ENCODE measurements around the gene TBC1D5.

Gene TBC1D5

DNA sequence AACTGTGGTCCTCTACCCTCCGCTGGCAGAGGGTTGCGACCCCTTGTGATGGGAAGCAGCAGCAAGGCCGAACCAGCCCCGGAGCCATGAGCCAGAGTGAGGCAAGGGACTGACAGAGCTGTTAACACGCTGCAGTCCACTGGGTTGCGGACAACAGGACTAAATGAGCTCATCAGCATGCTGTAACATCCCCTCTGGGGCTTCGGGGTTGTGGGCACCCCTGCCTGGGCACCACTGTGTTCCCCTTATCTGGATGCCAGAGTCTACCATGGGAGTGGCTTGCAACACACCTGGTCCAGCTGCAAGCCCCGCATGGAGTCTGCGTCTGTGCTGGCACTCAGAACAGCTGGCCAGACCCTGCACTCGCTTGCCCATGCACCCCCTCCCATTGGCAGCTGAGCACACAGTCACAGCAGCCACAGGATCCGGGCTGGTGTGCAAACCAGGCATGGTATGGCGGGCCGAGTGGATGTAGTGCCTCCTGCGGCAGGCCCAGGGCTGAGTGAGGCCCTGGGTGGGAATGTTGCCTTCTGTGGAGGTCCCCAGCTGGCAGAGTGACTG, 453.5 kb downstream of the TBC1D5 start:
- H3K36me3 Mint-ChIP-seq: peaks cover 33% of the 10 kb centered on the region
- no peaks in the 10 kb centered on the region for H3K9me3 Mint-ChIP-seq
- no peaks in the 10 kb centered on the region for H3K27me3 Mint-ChIP-seq
- no peak overlapping the region for H3K27ac Mint-ChIP-seq
- no peak for ATAC-seq
- H3K4me3 Mint-ChIP-seq: no peak overlapping the region
- no peaks in the 10 kb centered on the region for H3K4me1 Mint-ChIP-seq

DNA sequence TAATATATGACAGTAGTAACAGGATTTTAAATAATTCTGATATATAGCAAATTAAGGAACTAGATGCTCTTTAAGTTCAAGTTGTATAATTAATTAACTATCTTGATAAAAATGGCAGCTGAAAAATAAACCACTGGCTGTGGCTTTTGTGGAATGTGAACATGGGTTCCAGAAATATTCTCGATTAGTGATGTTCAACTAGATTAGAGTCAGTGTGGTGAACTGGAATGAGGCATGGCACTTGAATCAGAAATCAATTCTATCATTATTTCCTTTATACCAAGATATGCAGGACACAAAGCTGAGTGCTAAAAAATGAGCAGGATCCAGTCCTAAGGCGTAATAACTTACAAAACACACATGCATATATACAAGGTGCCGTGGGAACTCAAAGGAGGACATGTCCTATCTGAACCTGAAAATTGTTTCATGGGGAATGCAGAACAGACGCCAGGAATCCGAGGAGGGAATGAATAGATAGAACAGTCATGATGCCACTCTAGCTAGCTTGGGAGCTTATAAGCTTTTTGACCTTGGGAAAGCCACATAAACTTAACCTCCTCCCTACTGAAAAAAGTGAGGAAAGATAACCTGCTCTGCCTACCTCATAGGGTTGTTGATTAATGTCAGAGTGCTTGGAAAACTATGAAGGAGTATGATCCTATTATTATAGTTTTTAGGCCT, 455.3 kb downstream of the TBC1D5 start:
- Mint-ChIP-seq H3K27me3 (no peaks in the 10 kb centered on the region), H3K27ac (no peak overlapping the region), H3K4me1 (no peaks in the 10 kb centered on the region), H3K36me3 (peaks cover 42% of the 10 kb centered on the region), H3K4me3 (no peak overlapping the region), H3K9me3 (no peaks in the 10 kb centered on the region)
- ATAC-seq: no peak

DNA sequence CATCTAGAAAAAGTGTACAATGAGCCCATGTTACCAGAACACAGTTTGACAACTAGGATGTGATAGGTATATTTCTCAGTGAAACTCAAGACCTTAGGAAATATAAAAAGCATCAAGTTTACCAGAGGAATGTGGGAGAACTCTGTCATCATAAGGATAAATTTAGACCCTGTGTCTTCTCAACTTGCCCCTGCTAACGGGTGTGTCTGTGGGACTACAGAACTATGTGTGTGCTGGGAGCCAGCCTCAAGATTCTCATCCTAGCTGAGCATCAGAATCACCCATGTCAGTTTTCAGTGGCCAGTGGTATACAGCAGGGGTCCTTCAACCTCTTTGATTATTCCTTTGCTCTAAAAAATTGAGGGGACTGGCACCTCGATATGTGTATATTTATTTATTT, 464.4 kb downstream of the TBC1D5 start:
- Mint-ChIP-seq H3K4me1 (peaks cover 5% of the 10 kb centered on the region), H3K27me3 (no peaks in the 10 kb centered on the region)
- no peak for ATAC-seq

DNA sequence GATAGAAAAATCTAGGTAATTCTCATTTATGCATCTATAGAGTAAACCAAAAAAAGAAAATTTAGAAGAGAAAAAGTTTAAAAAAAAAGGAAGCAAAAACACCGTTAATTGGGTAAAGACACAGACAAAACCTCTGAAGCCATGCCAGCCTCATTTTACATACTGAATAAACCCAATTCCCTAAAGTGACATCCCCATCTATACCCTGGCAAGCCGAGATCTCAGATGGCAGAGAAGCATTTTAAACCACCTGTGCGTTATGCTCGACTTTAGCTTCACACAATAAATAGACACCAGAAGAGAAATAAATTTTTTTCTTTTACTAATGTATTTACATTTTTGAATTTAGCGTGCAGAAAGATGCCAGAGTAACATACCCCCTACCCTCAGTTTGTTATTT, 475.6 kb downstream of the TBC1D5 start:
- Mint-ChIP-seq H3K36me3 (peaks cover 17% of the 10 kb centered on the region), H3K4me3 (no peak overlapping the region), H3K9me3 (no peaks in the 10 kb centered on the region), H3K27me3 (no peaks in the 10 kb centered on the region), H3K27ac (no peak overlapping the region), H3K4me1 (peaks cover 7% of the 10 kb centered on the region)
- no peak for ATAC-seq

More for the DNA sequence above, 464.4 kb downstream of the TBC1D5 start:
- no peaks in the 10 kb centered on the region for H3K9me3 Mint-ChIP-seq
- H3K27ac Mint-ChIP-seq: no peak overlapping the region
- H3K4me3 Mint-ChIP-seq: no peak overlapping the region
- peaks cover 32% of the 10 kb centered on the region for H3K36me3 Mint-ChIP-seq

DNA sequence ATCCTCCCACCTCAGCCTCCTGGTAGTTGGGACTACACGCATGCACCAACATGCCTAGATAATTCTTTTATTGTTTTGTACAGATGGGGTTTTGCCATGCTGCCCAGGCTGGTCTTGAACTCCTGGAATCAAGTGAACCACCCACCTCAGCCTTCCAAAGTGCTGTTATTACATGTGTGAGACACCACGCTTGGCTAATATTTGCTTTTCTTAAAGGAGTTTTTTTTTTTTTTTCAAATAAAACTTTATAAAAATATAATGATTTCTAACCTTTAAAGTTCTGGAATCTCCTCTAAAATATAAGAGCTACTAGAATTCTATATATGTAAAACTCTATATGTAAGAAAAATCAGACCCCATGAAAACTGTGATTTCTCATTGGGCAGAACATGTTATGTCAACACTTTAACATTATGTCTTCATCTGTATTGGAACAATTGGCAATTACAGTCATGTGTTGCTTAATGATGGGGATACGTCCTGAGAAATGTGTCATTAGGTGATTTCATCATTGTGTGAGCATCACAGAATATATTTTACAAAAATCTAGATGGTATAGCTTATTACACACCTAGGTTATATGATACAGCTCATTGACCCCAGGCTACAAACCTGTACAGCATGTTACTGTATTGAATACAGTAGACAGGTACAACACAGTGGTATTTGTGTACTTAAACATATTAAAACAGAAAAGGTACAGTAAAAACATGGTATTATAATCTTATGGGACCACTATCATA, 480.6 kb downstream of the TBC1D5 start:
- no peak overlapping the region for H3K4me3 Mint-ChIP-seq
- H3K4me1 Mint-ChIP-seq: peaks cover 7% of the 10 kb centered on the region
- no peaks in the 10 kb centered on the region for H3K27me3 Mint-ChIP-seq
- peaks cover 2% of the 10 kb centered on the region for H3K36me3 Mint-ChIP-seq
- no peaks in the 10 kb centered on the region for H3K9me3 Mint-ChIP-seq
- H3K27ac Mint-ChIP-seq: no peak overlapping the region
- ATAC-seq: no peak

DNA sequence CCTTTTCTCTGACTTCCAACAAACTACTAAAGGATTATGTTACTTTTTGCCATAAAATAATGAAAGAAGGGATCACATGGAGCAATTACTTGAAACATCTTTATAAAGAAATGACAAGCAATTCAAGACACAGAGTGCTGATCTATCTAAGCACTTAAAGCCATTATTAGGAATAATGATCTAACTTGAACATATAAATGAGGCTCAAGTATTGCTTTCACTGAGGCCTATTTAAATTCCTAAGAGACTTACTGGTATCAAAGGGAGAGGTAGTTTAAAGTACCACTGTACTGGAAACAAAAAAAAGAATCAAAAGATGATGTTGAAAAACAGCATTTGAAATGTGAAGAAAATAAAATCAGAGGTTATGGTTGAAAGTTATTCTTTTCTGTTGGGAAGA, 482.2 kb downstream of the TBC1D5 start:
- ATAC-seq: no peak
- no peak overlapping the region for H3K4me3 Mint-ChIP-seq
- H3K27ac Mint-ChIP-seq: peak overlapping the region; percentile 18
- peaks cover 7% of the 10 kb centered on the region for H3K36me3 Mint-ChIP-seq
- no peaks in the 10 kb centered on the region for H3K9me3 Mint-ChIP-seq
- no peaks in the 10 kb centered on the region for H3K27me3 Mint-ChIP-seq
- H3K4me1 Mint-ChIP-seq: peaks cover 7% of the 10 kb centered on the region

DNA sequence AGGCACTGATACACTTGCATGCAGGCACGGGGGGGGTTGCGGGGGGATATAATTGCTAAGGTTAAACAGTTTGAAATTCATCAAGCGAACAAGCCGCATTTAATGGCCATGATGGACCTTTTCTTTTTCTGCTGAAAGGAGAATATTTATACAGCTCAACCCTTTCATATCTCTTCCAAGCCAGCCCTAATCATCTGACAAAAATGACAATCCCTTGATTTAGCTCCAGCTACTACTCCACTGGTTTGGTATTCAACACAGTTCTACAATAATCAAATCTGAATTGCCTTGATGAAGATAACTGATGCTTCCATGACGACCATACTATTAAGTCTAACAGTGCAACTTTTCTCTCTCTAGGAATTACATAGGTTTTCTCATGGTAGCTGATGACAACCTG, 482.7 kb downstream of the TBC1D5 start:
- Mint-ChIP-seq H3K27ac (no peak overlapping the region), H3K4me1 (peaks cover 7% of the 10 kb centered on the region), H3K9me3 (no peaks in the 10 kb centered on the region), H3K4me3 (no peak overlapping the region), H3K36me3 (peaks cover 11% of the 10 kb centered on the region), H3K27me3 (no peaks in the 10 kb centered on the region)
- no peak for ATAC-seq

DNA sequence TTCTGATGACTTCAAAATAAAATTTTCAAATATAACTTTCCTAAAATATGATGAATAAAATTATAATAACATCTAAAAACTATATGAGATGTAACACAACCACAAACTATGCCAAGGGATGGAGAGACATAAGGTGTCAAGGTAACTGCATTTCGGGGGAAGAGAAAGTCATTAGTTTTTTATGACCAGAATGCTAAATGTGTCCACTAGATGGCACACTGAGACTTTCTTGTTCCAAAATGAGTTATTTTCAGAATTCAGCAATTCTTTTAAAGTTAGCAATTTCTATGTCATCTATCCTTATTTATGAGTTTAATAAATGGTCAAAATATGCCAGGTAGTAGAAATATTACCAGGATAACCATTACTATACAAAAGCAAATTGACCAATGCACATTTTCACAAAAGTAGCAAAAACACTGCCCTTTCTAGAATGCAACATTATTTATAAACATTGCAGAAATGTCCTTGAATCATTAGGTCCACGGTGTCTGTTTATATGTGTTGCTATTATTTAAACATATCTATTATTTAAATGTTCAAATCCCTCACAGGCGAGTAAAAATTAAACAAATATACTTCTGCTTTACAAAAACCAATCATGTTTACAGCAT, 483.5 kb downstream of the TBC1D5 start:
- H3K4me3 Mint-ChIP-seq: no peak overlapping the region
- no peak overlapping the region for H3K27ac Mint-ChIP-seq
- peaks cover 13% of the 10 kb centered on the region for H3K36me3 Mint-ChIP-seq
- no peaks in the 10 kb centered on the region for H3K27me3 Mint-ChIP-seq
- H3K9me3 Mint-ChIP-seq: no peaks in the 10 kb centered on the region
- ATAC-seq: no peak
- H3K4me1 Mint-ChIP-seq: no peaks in the 10 kb centered on the region

DNA sequence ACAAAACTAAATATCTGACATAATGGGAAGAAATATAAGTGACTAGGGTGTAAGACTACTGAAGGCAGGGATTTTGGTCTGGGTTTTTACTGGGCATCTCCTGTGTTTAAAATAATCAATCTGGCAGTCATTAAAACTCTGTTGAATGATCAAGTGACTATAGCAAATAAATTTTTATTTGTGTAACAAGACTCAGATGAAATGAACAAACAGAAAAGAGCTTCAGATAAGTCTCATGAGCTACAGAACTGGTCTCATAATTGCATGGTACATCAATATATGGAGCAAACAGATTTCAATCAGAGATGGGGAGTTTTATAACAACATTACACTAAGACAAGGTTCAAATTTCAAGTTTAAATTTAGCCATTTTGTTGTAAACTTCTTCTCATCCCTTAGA, 485.2 kb downstream of the TBC1D5 start:
- Mint-ChIP-seq H3K36me3 (peaks cover 13% of the 10 kb centered on the region), H3K4me1 (no peaks in the 10 kb centered on the region), H3K9me3 (no peaks in the 10 kb centered on the region), H3K27me3 (no peaks in the 10 kb centered on the region), H3K27ac (no peak overlapping the region), H3K4me3 (no peak overlapping the region)
- ATAC-seq: no peak

DNA sequence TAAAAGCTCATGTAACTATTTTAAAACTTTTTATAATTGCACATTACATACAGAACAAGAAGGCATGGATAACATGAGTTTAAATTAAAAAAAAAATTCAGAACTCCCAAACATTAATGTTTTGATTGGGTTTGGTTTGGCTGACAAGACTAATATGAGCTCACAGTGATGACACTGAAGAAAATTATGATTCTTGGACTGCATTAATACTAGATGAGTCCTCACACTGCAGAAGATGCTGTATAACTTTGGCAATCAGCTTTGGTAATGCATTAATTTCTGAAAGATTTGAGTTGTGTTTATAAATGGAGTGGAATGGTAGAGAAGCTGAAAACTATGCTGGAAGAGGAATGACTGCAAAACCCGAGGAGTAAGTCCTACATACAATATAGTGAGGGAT, 498.8 kb downstream of the TBC1D5 start:
- Mint-ChIP-seq H3K4me3 (no peak overlapping the region), H3K36me3 (peaks cover 6% of the 10 kb centered on the region), H3K4me1 (no peaks in the 10 kb centered on the region), H3K9me3 (no peaks in the 10 kb centered on the region), H3K27ac (no peak overlapping the region), H3K27me3 (no peaks in the 10 kb centered on the region)
- ATAC-seq: no peak

DNA sequence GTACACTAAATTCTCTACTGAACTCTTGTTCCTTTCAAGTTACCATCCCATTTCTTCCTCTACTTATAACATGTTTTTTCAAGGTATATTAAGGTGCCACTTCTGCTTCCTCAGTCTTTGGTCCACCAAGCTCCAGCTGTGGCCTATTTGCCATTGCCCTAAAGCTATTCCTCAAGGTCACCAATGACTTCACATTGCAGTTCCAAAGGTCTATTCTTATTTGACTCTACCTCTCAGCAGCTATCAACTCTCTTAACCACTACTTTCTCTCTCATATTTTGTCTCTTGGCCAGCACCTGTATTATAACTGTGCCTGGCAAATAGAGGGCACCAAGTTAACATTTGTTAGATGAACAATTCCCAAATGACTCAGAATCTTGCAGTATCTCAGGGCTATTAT, 503.0 kb downstream of the TBC1D5 start:
- H3K27ac Mint-ChIP-seq: no peak overlapping the region
- no peaks in the 10 kb centered on the region for H3K9me3 Mint-ChIP-seq
- no peak overlapping the region for H3K4me3 Mint-ChIP-seq
- no peaks in the 10 kb centered on the region for H3K27me3 Mint-ChIP-seq
- ATAC-seq: no peak
- H3K4me1 Mint-ChIP-seq: no peaks in the 10 kb centered on the region
- peaks cover 13% of the 10 kb centered on the region for H3K36me3 Mint-ChIP-seq

DNA sequence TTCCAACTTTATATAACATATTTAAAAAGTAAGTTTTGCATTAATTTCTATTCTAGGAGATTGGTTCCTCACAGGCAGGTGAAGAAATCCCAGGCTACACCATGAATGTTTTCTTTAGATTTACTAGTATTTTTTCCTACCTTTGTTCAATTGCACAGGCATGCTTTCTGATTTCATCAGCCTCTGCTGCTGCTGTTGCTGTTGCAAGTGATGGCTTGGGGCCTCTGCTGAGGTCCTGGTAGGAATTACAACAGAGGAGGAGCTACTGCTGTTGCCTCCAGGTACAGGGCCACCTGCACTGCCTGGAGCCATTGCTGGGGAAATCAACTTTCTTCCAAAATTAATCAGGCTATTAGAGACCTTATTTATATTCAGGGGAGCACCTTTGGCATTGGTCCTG, 504.4 kb downstream of the TBC1D5 start:
- Mint-ChIP-seq H3K27ac (peak overlapping the region; percentile 23), H3K4me1 (no peaks in the 10 kb centered on the region), H3K27me3 (no peaks in the 10 kb centered on the region), H3K9me3 (no peaks in the 10 kb centered on the region), H3K4me3 (no peak overlapping the region), H3K36me3 (peaks cover 13% of the 10 kb centered on the region)
- no peak for ATAC-seq

DNA sequence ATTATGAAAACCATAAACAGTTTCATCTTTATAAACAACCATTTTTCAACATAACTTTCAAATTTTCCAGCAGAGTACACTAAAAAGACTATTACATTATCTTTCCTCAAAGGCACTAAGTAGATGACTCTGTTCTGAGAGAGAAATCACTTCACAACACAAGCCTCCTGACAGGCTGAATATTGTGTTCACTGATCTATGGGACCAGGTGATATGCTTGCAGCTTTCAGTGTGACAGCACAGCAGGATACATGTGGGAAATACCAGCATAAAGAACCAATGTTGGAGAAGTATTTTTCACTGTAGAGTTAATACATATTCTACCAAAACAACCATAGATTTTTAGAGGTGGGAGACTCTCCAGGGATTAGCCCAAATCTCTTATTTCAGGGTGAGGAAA, 507.1 kb downstream of the TBC1D5 start:
- Mint-ChIP-seq H3K4me3 (no peak overlapping the region), H3K27ac (no peak overlapping the region), H3K36me3 (peaks cover 13% of the 10 kb centered on the region), H3K9me3 (no peaks in the 10 kb centered on the region), H3K27me3 (no peaks in the 10 kb centered on the region), H3K4me1 (peaks cover 5% of the 10 kb centered on the region)
- ATAC-seq: no peak

DNA sequence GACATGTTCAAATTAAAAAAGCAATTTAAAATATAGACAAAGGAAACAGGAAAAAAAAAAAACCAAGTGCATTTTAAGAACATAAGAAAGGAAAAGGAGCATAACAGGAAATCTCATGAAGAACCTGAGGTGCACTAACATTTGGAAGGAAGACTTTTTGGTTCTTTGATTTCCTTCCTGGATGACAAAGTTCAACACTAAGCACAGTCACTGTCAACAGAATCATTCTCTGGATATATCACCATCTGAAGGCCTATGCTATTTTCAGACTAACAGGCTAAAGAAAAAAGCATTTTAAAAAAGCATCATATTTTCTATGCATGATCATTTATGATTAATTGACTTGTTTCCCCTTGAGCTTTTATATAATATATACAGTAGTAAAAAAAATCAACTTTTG, 508.0 kb downstream of the TBC1D5 start:
- no peak overlapping the region for H3K27ac Mint-ChIP-seq
- H3K4me1 Mint-ChIP-seq: peaks cover 5% of the 10 kb centered on the region
- peaks cover 18% of the 10 kb centered on the region for H3K36me3 Mint-ChIP-seq
- no peaks in the 10 kb centered on the region for H3K27me3 Mint-ChIP-seq
- no peak for ATAC-seq
- H3K4me3 Mint-ChIP-seq: no peak overlapping the region
- no peaks in the 10 kb centered on the region for H3K9me3 Mint-ChIP-seq

DNA sequence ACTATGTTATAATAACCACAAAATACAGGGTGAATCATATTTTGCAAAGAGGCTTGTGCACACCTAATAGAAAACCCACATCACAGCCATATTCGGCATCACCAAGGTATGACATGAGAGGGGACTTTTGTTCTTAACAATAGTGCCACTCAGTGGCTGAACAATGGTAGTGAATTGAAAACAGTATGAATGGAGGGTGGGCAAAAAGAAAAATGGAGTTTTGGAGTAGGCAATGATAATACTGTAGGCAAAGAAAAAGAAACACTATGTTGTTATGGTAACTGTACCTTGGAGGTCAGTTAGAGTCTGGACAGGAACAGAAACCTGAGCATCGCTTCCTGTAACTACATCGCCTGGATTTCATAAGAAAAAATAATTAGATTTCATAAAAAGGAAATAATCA, 509.0 kb downstream of the TBC1D5 start:
- Mint-ChIP-seq H3K9me3 (no peaks in the 10 kb centered on the region), H3K27ac (no peak overlapping the region), H3K36me3 (peaks cover 13% of the 10 kb centered on the region), H3K4me3 (no peak overlapping the region), H3K27me3 (no peaks in the 10 kb centered on the region), H3K4me1 (peaks cover 5% of the 10 kb centered on the region)
- peak; percentile 86 for ATAC-seq

DNA sequence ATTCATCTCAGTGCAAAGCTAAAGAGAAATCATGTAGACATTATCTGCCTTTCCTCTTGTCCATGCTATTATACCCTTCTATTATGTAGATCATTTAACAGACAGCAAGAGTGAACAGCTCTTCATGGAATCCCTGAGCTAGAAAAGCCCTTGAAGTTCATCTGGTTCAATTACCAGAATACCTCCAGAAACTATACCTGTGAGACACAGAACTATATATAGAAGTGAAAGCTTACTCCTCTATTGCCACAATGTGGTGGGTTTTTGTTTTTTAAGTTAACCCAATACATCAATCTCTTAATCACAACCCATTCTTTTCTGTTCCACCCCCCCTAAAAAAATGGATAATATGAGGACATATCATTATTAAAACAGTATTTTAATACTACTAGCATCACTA, 510.0 kb downstream of the TBC1D5 start:
- no peaks in the 10 kb centered on the region for H3K27me3 Mint-ChIP-seq
- H3K36me3 Mint-ChIP-seq: peaks cover 11% of the 10 kb centered on the region
- no peaks in the 10 kb centered on the region for H3K9me3 Mint-ChIP-seq
- H3K4me1 Mint-ChIP-seq: peaks cover 5% of the 10 kb centered on the region
- ATAC-seq: no peak
- no peak overlapping the region for H3K4me3 Mint-ChIP-seq
- no peak overlapping the region for H3K27ac Mint-ChIP-seq

All from stimulated activated memory B cell treated with anti-CD40 and anti-IgM and Interleukin-4, amounts not matched to agents 10 μg/mL and 1 μg/mL and 100 μg/mL, for 72 hours (primary cell).